ENCODE results near the gene MRS2. TPM values are rescaled to one million over a fixed set of nuclear protein-coding genes. Genes with fewer than 3 reads are reported as not detected.
"Not testable (repeated sequence)": the region's sequence is repeated elsewhere in the genome, so short reads cannot be mapped to it uniquely, and the experiment has no call there.

MRS2 gene
- total RNA-seq, 1 donor from 2014 or later = 24.3 TPM

DNA sequence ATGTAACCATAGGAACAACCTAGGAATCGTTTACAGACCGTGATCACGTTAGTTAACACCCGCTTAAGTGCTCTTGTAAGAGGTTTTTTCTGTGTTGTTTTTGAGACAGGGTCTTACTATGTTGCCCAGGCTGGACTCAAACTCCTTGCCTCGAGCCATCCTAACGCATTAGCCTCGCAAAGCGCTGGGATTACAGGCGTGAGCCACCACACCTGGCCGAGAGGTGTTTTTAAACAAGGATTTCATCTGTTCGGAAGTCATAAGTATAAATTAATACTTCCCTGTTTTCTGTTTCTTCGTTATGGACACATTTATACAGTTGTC lies 727 bp downstream of the MRS2 start:
- DNase-seq (no peak), ATAC-seq (ENCODE audit: low read depth) (no peak)
- intact Hi-C loops (cut with micrococcal nuclease) = loop anchor here (2.0 to 5.0 kb wide), 2 partner anchors 43 to 121 kb away; no protein-coding TSS in a partner anchor
- H3K27ac Mint-ChIP-seq = peak overlapping the region; percentile 78
- TF ChIP-seq, protein P1, sequence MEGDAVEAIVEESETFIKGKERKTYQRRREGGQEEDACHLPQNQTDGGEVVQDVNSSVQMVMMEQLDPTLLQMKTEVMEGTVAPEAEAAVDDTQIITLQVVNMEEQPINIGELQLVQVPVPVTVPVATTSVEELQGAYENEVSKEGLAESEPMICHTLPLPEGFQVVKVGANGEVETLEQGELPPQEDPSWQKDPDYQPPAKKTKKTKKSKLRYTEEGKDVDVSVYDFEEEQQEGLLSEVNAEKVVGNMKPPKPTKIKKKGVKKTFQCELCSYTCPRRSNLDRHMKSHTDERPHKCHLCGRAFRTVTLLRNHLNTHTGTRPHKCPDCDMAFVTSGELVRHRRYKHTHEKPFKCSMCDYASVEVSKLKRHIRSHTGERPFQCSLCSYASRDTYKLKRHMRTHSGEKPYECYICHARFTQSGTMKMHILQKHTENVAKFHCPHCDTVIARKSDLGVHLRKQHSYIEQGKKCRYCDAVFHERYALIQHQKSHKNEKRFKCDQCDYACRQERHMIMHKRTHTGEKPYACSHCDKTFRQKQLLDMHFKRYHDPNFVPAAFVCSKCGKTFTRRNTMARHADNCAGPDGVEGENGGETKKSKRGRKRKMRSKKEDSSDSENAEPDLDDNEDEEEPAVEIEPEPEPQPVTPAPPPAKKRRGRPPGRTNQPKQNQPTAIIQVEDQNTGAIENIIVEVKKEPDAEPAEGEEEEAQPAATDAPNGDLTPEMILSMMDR (IDR thresholded peaks at IDR 0.05) = no peak
- H3K9me3 Mint-ChIP-seq = no peaks in the 10 kb centered on the region
- ChIA-PET POLR2A (no interaction called here), CTCF (no interaction called here)
- H3K4me1 Mint-ChIP-seq = peaks cover 31% of the 10 kb centered on the region
- peaks cover 20% of the 10 kb centered on the region for H3K36me3 Mint-ChIP-seq (ENCODE audit: low read depth)
- peak overlapping the region; percentile 96 for H3K4me3 Mint-ChIP-seq
- peaks cover 5% of the 10 kb centered on the region for H3K27me3 Mint-ChIP-seq

DNA sequence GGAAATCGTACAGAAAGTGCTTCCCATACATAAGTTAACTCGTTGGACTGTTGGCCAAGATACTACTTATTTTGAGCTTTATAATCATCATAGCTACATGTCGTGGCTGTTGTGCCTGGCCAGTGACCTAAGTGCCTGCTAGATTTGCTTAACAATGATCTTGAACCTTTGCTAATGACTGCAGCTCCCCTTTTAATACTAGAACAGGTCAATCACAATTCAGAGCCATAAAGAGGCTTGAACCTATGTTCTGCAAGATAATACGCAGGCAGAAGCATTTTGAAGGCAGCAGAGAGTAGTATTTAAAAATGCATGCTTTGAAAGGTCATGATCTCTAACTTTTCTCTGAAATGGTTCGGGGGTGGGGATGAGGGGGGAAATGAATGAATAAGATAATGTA lies 2.5 kb downstream of the MRS2 start:
- H3K27ac Mint-ChIP-seq = no peak overlapping the region
- TF ChIP-seq, protein P1 (IDR thresholded peaks at IDR 0.05) = no peak
- ChIA-PET CTCF (interaction anchor here (0.9 kb wide), 1 partner anchor 9 kb away, joined by 3 read pairs; no protein-coding TSS in a partner anchor), POLR2A (no interaction called here)
- H3K9me3 Mint-ChIP-seq = no peaks in the 10 kb centered on the region
- intact Hi-C loops (cut with micrococcal nuclease) = no loop called here
- H3K36me3 Mint-ChIP-seq (ENCODE audit: low read depth) = peaks cover 31% of the 10 kb centered on the region
- no peak for ATAC-seq (ENCODE audit: low read depth)
- no peaks in the 10 kb centered on the region for H3K27me3 Mint-ChIP-seq
- H3K4me3 Mint-ChIP-seq = no peak overlapping the region
- DNase-seq = no peak
- H3K4me1 Mint-ChIP-seq = peaks cover 29% of the 10 kb centered on the region

DNA sequence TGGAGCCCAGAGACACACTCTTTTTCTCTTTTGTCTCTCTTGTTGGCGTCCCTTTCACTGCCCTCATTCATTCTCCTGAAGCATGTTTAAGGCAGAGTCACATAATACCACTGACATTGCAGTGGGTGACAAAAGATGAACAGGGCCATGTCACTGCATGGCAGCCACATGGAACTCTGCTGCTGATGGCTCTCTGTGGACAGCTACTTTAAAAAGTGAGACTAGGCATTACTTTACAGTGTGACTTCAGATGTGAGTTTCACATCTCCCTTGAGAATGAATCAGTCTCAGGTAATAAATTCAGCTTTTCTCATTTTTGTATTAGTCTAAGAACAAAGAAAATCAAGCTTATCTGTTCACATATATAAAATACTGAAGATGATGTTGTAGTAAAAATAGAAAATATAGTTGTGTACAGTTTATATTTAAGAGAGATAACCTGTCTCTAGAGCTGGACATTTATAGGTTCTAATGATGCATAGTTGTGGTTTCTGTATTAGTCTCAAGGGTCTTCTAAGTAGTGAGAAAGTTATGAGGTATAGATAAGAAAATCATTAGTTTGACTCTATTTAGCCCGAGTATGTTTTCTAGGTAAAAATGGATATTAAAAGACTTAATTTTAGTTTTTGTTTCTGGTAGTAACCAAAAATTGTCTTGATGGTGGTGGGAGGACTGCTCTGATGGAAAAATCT lies 6.1 kb downstream of the MRS2 start:
- Mint-ChIP-seq H3K27ac (no peak overlapping the region), H3K36me3 (ENCODE audit: low read depth) (peaks cover 47% of the 10 kb centered on the region), H3K4me1 (peaks cover 9% of the 10 kb centered on the region), H3K4me3 (no peak overlapping the region), H3K9me3 (no peaks in the 10 kb centered on the region), H3K27me3 (no peaks in the 10 kb centered on the region)
- ATAC-seq (ENCODE audit: low read depth) = no peak
- ChIA-PET POLR2A (no interaction called here), CTCF (interaction anchor here (1.3 kb wide), 1 partner anchor 25 kb away, joined by 3 read pairs; no protein-coding TSS in a partner anchor)
- intact Hi-C loops (cut with micrococcal nuclease) = no loop called here
- DNase-seq = no peak
- TF ChIP-seq, protein P1 (IDR thresholded peaks at IDR 0.05) = no peak

DNA sequence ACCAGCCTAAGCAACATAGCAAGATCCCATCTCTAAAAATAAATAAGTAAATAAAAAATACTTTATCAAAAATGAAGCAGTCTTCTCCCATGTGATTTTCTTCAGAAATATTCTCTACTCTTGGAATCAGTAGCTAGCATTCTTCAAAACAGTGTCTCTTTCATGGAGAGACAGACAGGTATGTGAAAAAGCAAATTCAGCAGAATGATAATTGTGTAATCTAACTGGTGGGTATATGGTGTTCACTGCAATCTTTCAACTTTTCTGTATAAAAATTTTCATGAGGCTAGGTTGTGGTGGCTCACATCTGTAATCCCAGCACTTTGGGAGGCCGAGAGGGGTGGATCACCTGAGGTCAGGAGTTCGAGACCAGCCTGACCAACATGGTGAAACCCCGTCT lies 7.9 kb downstream of the MRS2 start:
- ChIA-PET POLR2A (no interaction called here), CTCF (no interaction called here)
- Mint-ChIP-seq H3K9me3 (no peaks in the 10 kb centered on the region), H3K27ac (no peak overlapping the region), H3K4me1 (peaks cover under 1% of the 10 kb centered on the region), H3K36me3 (ENCODE audit: low read depth) (peaks cover 50% of the 10 kb centered on the region), H3K27me3 (no peaks in the 10 kb centered on the region), H3K4me3 (no peak overlapping the region)
- intact Hi-C loops (cut with micrococcal nuclease) = no loop called here
- ATAC-seq (ENCODE audit: low read depth) (no peak), DNase-seq (no peak)
- TF ChIP-seq, protein P1 (IDR thresholded peaks at IDR 0.05) = no peak

DNA sequence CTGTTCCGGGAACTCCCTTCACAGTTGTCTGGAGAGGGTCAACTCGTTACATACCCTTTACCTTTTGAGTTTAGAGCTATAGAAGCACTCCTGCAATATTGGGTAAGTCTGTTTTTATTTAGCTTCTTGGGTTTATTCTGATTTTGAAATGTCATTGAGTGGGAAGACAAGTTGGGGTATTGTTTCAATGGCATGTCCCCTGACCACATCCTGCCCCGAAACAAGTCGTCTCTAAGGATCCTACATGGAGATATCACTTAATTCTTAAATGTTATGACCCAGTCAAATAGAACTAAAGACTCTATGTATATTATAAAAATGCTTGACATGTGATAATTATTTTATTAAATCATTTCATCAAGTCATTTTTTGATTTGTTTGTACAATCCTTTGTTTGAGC lies 9.6 kb downstream of the MRS2 start:
- no peaks in the 10 kb centered on the region for H3K27me3 Mint-ChIP-seq
- H3K4me3 Mint-ChIP-seq = no peak overlapping the region
- peaks cover 4% of the 10 kb centered on the region for H3K4me1 Mint-ChIP-seq
- TF ChIP-seq, protein P1 (IDR thresholded peaks at IDR 0.05) = no peak
- H3K9me3 Mint-ChIP-seq = no peaks in the 10 kb centered on the region
- no peak for ATAC-seq (ENCODE audit: low read depth)
- DNase-seq = no peak
- intact Hi-C loops (cut with micrococcal nuclease) = no loop called here
- peaks cover 62% of the 10 kb centered on the region for H3K36me3 Mint-ChIP-seq (ENCODE audit: low read depth)
- ChIA-PET CTCF (no interaction called here), POLR2A (interaction anchor here (0.7 kb wide), 1 partner anchor 234 kb away, joined by 4 read pairs; the partner anchor contains the start of gene KIAA0319)
- H3K27ac Mint-ChIP-seq = no peak overlapping the region

DNA sequence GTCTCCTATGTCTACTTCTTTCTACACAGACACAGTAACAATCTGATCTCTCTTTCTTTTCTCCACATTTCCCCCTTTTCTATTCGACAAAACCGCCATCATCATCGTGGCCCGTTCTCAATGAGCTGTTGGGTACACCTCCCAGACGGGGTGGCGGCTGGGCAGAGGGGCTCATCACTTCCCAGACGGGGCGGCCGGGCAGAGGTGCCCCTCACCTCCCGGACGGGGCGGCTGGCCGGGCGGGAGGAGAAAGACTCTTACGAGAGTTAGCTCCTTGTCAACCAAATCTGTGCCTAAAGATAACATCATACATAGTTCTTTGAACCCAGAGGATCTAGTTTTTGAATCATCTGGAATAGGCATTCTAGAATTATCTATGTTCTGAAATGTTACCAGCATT lies 11.8 kb downstream of the MRS2 start:
- H3K4me3 Mint-ChIP-seq; CTCF ChIA-PET; ATAC-seq (ENCODE audit: low read depth); H3K27me3 Mint-ChIP-seq; DNase-seq; H3K9me3 Mint-ChIP-seq; H3K27ac Mint-ChIP-seq; intact Hi-C loops (cut with micrococcal nuclease); POLR2A ChIA-PET; H3K4me1 Mint-ChIP-seq: not testable (repeated sequence)
- peaks cover 62% of the 10 kb centered on the region for H3K36me3 Mint-ChIP-seq (ENCODE audit: low read depth)

Measured in activated B cell treated with CpG ODN at 0.5 μM for 24 hours (primary cell).